NCI-H460 (cell line): Measurements from ENCODE around the gene FCRL6. TPM values are rescaled to one million over a fixed set of nuclear protein-coding genes. Genes with fewer than 3 reads are reported as not detected.

Experiments used
- DNase-seq: peaks from one replicate; pipeline ENCODE4 v3.0.0-alpha.2; 2016; ENCODE audit warnings: low read depth; ENCODE audit errors: extremely low read depth
- small RNA-seq, 2 experiments: library from RNA; depleted of rRNA; stranded (forward); fragments of <200 nt; gene quantifications; one replicate each; pipeline ENCODE3, GENCODE V24; 2014
- total RNA-seq: library from RNA; depleted of rRNA; stranded (reverse); fragments of >200 nt; shearing (Covaris generic); gene quantifications from 2 replicates; pipeline ENCODE4 v1.2.3, GENCODE V29; 2014; rRNA removed

Gene FCRL6
- total RNA-seq, 1 experiment from 2014 or later, result not detected

DNA sequence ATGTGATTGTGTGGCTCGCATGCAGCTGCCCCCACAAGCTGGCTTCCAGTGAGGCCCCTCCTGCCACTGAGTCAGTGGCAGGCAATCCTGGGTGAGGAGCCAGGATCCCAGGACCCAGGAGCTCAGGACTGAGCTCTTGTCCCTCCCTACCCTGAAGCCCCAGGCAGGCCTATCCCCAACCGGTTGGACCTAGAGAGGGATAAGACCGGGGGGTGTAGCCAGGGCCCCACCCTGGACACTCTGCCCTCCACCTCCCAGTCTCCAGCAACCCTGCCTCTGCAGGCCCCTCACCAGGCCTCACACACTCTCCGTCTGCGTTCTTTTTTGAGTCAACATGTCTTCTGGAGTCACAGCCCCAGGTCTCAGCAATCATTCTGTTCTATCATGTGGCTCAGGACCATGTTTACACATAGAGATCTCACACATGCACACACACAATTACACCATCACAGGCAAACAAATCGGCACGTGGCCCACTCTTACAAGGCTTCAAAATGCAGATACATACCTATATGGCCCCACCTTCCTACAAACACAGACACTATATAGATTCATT lies 57.7 kb downstream of the FCRL6 start:
- no peak for DNase-seq

DNA sequence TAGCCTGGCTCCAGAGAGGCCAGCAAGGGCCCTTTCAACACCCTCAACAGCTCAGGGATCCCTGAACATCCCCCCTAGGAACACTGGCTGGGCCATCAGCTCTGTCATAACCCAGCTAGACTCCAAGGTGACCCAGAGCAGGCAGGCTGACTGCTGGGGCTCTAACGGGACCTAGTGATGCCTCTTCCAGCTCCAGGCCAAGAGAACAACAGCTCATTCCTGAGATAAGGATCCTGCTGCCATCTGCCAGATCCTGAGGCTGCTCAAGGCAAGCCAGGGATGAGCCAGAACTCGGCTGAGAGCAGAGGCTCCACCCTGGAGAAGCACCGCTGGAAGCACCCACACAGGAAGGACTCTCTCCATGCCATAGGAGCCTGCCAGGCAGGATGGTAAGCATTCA lies 58.3 kb downstream of the FCRL6 start:
- no peak for DNase-seq

DNA sequence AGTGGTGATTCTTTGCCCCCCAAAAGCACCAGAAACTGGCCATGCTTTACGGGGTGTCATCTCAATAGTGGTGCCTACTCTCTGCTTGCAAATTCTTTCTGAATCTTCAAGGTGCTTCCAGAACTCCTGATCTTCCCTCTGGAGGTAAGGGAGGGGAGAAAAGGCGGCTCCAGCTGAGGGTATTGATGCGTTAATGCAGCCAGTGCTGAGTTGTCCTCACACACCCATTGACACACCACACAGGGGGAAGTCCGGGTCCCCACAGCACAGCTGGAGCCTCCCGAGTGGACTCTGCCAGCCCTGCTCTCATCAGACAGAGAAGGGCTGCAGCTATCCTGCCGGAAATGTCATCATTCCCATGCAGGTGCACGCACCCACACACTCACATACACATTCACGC lies 59.1 kb downstream of the FCRL6 start:
- DNase-seq, result no peak

DNA sequence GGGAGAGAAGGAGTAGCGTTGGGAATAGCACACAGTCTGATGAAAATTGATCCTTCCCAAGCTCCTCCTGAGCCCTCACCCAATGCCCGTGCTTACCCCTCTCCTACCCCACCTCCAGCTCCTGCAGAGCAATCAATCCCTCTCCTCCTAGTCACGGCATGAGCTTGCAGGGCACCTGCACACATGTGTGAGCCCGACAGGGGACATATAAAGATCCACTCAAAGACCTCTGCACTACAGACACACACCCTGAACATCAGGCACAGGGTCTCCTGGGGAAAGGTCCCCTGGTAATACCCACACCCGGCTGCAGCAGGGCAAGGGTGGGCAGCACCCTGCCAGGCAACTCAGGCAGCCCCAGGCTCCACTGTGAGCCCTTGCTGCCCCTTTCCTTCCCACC lies 59.9 kb downstream of the FCRL6 start:
- no peak for DNase-seq

DNA sequence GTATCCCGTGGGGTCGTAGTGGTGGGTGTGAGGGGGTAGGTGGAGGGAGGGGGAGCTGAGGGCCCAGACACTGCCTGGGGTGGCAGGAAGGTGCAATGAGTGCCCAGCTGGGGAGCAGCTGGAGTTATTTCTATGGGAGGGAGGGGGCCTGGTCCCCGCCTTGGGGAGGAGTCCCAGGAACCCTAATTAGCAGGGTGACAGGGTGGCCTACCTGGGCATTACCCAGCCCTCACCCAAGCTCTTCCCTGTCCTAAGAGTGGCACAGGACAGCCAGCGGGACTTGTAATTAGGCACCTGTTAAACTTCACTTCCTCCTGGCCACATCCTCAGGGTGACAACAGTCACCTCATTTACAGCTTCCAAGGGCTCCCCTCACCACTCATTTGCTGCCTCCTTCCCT lies 60.4 kb downstream of the FCRL6 start, which contains the start of gene VSIG8:
TSS of gene VSIG8 (minus strand) at position 101 of the 400 bp plus-strand sequence. CDS start 136 bp downstream, outside the sequence.
- DNase-seq, result no peak

DNA sequence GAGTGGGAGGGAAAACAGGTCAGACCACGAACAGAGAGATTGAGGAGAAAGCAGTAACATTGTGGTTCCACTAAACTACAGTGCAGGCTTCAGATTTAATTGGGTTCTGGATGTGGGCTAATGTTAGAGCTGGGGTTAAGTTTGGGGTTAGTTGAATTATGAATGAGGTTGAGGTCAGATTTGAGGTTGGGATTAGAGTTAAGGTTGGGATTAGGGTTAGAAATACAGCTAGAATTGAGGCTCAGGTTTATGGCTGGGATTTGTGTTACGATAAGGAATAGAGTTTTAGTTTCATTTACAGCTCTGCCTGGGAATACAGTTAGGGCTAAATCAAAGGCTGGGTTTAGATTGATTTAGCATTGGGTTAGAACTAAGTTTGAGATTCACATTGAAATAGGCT lies 62.1 kb downstream of the FCRL6 start:
- DNase-seq, result no peak

Small RNA genes lying within 50 kb of the gene (small RNA-seq; reads per million reads assigned to genes)
- gene RF00570, result 0 to 0.02 reads per million in 2 experiments

Other genes starting within 250 kb of the FCRL6 start
- gene APCS, start 214.5 kb upstream of the FCRL6 start, total RNA-seq, result not detected in 2 replicates
- not detected in 2 replicates for gene CRP, start 87.8 kb upstream of the FCRL6 start, total RNA-seq
- 2.0 and 4.8 TPM in 2 replicates for gene DUSP23, start 21.4 kb upstream of the FCRL6 start, total RNA-seq
- gene SLAMF8, start 24.5 kb downstream of the FCRL6 start, total RNA-seq, result not detected in 2 replicates
- 0.05 TPM in 1 of 2 replicates, not detected in the other for gene VSIG8, start 60.3 kb downstream of the FCRL6 start, total RNA-seq
- gene CFAP45, start 97.8 kb downstream of the FCRL6 start, total RNA-seq, result 0.35 TPM in 1 of 2 replicates, not detected in the other
- 137 and 138 TPM in 2 replicates for gene TAGLN2, start 123.1 kb downstream of the FCRL6 start, total RNA-seq
- gene IGSF9, start 143.3 kb downstream of the FCRL6 start, total RNA-seq, result not detected in 2 replicates
- gene SLAMF9, start 151.9 kb downstream of the FCRL6 start, total RNA-seq, result not detected in 2 replicates
- gene PIGM, start 229.6 kb downstream of the FCRL6 start, total RNA-seq, result 6.9 and 7.2 TPM in 2 replicates